ENCODE results near the gene RHOB.
A peak's percentile ranks its signal among the peaks of the same experiment; 100 is the strongest.

The RHOB gene

GRCh38 chr2:20494241-20494640 is 47.4 kb downstream of the RHOB start:
- DNase-seq (ENCODE audit: low read depth): peak; percentile 93

DNA sequence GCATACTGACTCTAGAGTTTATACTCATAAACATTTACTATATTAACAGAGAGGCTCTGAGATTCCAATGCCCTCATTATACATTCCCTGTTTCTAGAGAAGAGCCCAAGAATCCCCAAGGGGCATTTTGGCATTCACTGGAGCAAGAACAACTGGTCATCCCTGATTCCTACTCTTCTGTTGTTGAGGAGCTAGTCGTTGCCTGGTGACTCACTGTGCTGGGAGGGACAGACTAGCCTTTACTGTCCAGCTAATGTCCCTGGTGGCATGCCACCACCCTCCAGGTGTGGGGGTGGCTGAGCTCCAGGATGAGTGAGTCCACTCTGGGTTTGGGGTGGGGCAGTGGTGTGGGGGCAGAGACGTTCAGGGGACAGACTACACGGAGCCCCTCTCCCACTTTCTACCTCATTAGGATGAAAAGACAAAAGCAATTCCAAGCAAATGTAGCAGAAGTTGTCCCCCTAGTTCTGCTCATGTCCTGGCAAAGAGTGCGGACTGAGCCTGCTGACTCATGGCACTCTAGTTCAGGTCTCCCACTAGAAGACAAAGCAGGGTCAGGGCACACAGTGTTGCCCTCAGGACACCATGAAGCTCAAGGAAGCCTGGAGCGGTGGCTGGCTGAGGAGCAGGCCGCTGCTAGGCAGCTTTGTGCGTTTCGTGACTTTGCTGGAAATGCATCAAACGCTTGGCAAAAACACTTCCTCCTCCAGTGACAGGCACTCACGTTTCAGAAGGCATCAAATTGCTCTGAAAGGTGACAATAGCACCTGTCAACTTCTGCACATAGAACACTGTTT is 49.4 kb downstream of the RHOB start:
- peak; percentile 31 for DNase-seq (ENCODE audit: low read depth)

GRCh38 chr2:20496942-20497341 is 50.1 kb downstream of the RHOB start:
- no peak for DNase-seq (ENCODE audit: low read depth)
